ENCODE results near the gene IPCEF1.

The IPCEF1 gene

DNA sequence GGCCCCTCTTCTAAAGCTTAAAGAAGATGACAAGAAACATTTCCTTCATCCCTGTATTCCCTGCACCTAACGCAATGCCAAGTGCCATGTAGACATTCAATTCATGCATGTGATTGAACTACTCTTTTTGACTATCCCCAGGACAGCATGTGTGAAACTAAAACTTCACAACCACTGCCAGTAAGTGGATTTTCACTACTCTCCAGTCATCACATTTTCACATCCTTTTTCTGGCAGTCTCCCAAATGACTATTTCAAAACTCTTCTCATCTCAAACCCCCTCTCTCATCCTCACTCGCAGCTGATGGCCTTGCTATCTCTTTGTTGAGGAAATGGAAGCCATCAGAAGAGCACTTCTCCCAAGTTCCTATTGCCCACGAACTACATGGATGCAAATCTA lies 194.9 kb downstream of the IPCEF1 start:
- no peak overlapping the region for H3K4me3 ChIP-seq (IDR thresholded peaks at IDR 0.05; ENCODE audit: insufficient read depth, low read depth, low read length)
- no peak overlapping the region for H3K4me2 ChIP-seq

DNA sequence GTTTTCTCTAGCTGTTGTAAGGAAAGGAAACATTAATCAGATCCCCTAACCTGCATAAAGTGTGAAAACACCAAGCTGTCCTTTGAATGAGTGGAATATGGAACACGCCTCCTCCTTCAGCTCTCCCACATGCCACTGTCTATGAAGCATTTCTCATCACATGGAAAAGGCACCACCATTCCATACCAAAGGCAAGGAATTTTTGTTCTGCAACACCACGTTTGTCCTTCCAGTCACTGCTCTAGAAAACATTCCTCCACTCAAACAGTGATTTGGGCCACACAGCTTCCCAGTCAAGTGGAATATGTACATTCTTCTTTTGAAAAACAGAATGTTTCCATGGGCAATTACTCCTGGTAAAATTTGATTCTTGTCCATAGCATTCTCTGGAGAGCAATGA lies 197.5 kb downstream of the IPCEF1 start:
- Histone ChIP-seq H3K4me2 (no peak overlapping the region), H3K4me3 (IDR thresholded peaks at IDR 0.05; ENCODE audit: insufficient read depth, low read depth, low read length) (no peak overlapping the region), H3K27me3 (ENCODE audit: insufficient read depth, low read depth) (no peaks in the 10 kb centered on the region), H3K27ac (no peak overlapping the region), H2AFZ (ENCODE audit: low read depth) (no peak overlapping the region), H3K9ac (no peak overlapping the region), H4K20me1 (ENCODE audit: insufficient read depth) (no peaks in the 10 kb centered on the region), H3K36me3 (ENCODE audit: insufficient read depth) (no peaks in the 10 kb centered on the region), H3K79me2 (ENCODE audit: insufficient read depth, low read depth) (no peaks in the 10 kb centered on the region), H3K4me1 (ENCODE audit: low read depth, poor library complexity, severe bottlenecking) (peaks cover 47% of the 10 kb centered on the region)
- TF ChIP-seq, protein P1, sequence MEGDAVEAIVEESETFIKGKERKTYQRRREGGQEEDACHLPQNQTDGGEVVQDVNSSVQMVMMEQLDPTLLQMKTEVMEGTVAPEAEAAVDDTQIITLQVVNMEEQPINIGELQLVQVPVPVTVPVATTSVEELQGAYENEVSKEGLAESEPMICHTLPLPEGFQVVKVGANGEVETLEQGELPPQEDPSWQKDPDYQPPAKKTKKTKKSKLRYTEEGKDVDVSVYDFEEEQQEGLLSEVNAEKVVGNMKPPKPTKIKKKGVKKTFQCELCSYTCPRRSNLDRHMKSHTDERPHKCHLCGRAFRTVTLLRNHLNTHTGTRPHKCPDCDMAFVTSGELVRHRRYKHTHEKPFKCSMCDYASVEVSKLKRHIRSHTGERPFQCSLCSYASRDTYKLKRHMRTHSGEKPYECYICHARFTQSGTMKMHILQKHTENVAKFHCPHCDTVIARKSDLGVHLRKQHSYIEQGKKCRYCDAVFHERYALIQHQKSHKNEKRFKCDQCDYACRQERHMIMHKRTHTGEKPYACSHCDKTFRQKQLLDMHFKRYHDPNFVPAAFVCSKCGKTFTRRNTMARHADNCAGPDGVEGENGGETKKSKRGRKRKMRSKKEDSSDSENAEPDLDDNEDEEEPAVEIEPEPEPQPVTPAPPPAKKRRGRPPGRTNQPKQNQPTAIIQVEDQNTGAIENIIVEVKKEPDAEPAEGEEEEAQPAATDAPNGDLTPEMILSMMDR (conservative IDR thresholded peaks at IDR 0.05; ENCODE audit: low read depth, low read length), result no peak

More for the DNA sequence above, 194.9 kb downstream of the IPCEF1 start:
- no peak overlapping the region for H3K9ac ChIP-seq
- H3K27me3 ChIP-seq (ENCODE audit: insufficient read depth, low read depth), result no peaks in the 10 kb centered on the region
- no peaks in the 10 kb centered on the region for H4K20me1 ChIP-seq (ENCODE audit: insufficient read depth)
- no peak overlapping the region for H2AFZ ChIP-seq (ENCODE audit: low read depth)
- TF ChIP-seq, protein P1 (conservative IDR thresholded peaks at IDR 0.05; ENCODE audit: low read depth, low read length), result no peak
- H3K4me1 ChIP-seq (ENCODE audit: low read depth, poor library complexity, severe bottlenecking), result peaks cover 31% of the 10 kb centered on the region
- H3K36me3 ChIP-seq (ENCODE audit: insufficient read depth), result no peaks in the 10 kb centered on the region
- no peak overlapping the region for H3K27ac ChIP-seq
- H3K79me2 ChIP-seq (ENCODE audit: insufficient read depth, low read depth), result no peaks in the 10 kb centered on the region

DNA sequence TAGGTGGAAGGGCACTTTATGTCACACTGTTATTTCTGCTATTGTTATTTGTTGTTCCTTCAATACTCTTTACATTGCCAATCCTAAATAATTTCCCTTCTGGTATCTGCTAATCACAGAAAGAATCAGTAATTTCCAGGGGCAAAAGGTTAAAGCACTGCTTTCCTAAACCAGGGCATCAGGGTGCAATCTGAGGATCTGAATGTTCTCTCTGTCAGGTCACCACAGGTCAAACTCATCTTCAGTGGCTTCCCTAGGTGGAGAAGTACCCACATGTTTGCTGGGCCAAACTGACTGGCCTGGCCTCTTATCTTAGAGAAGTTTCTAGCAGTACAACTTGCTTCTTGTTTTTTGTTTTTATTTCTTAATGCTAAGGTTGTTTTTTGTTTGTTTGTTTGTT lies 198.9 kb downstream of the IPCEF1 start:
- Histone ChIP-seq H3K9ac (no peak overlapping the region), H3K36me3 (ENCODE audit: insufficient read depth) (no peaks in the 10 kb centered on the region), H3K27me3 (ENCODE audit: insufficient read depth, low read depth) (no peaks in the 10 kb centered on the region), H4K20me1 (ENCODE audit: insufficient read depth) (no peaks in the 10 kb centered on the region), H3K79me2 (ENCODE audit: insufficient read depth, low read depth) (no peaks in the 10 kb centered on the region), H3K4me1 (ENCODE audit: low read depth, poor library complexity, severe bottlenecking) (peaks cover 47% of the 10 kb centered on the region), H3K4me2 (peak overlapping the region; percentile 70), H3K27ac (peak overlapping the region; percentile 52; the same call in 1 of the 2 replicates), H2AFZ (ENCODE audit: low read depth) (peak overlapping the region; percentile 48; the same call in 1 of the 2 replicates), H3K4me3 (IDR thresholded peaks at IDR 0.05; ENCODE audit: insufficient read depth, low read depth, low read length) (no peak overlapping the region)
- TF ChIP-seq, protein P1 (conservative IDR thresholded peaks at IDR 0.05; ENCODE audit: low read depth, low read length), result no peak

DNA sequence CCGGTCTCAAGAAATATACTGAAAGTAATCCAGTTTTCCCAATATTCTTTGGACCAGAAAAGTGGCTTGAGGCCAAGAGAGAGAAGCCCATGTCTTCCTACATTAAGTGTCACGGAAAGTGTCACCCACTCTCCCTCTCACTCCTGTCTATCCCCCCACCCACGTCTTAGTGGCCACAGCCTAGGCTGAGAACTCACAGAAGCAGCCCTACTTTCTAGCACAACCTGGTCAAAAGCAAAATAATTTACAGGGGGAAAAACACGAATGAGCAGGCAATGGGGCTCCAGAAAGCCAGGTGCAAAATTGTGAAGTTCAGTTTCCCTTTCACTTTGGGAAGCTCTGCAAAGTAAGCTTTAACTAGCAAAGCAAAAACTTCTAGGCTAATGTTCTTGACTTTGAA lies 199.5 kb downstream of the IPCEF1 start:
- Histone ChIP-seq H3K36me3 (ENCODE audit: insufficient read depth) (no peaks in the 10 kb centered on the region), H3K4me2 (peak overlapping the region; percentile 70), H4K20me1 (ENCODE audit: insufficient read depth) (no peaks in the 10 kb centered on the region), H3K9ac (no peak overlapping the region; the same call in 1 of the 2 replicates), H2AFZ (ENCODE audit: low read depth) (peak overlapping the region; percentile 48), H3K79me2 (ENCODE audit: insufficient read depth, low read depth) (no peaks in the 10 kb centered on the region), H3K27me3 (ENCODE audit: insufficient read depth, low read depth) (no peaks in the 10 kb centered on the region), H3K4me3 (IDR thresholded peaks at IDR 0.05; ENCODE audit: insufficient read depth, low read depth, low read length) (no peak overlapping the region), H3K27ac (peak overlapping the region; percentile 52), H3K4me1 (ENCODE audit: low read depth, poor library complexity, severe bottlenecking) (peaks cover 43% of the 10 kb centered on the region)
- TF ChIP-seq, protein P1 (conservative IDR thresholded peaks at IDR 0.05; ENCODE audit: low read depth, low read length), result no peak

All from KMS-11 (cell line).